GM20431 (cell line): Measurements from ENCODE around the gene TMEM37.

Experiments
- in situ Hi-C: fragments of 300-500 bp; cut with MseI, MboI; formaldehyde crosslinking; loops from one replicate; pipeline ENCODE4 v1.15.0; 2020; ENCODE audit warnings: low sequenced_read_pairs; ENCODE audit not compliant: unreplicated experiment

The TMEM37 gene, protein sequence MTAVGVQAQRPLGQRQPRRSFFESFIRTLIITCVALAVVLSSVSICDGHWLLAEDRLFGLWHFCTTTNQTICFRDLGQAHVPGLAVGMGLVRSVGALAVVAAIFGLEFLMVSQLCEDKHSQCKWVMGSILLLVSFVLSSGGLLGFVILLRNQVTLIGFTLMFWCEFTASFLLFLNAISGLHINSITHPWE

DNA sequence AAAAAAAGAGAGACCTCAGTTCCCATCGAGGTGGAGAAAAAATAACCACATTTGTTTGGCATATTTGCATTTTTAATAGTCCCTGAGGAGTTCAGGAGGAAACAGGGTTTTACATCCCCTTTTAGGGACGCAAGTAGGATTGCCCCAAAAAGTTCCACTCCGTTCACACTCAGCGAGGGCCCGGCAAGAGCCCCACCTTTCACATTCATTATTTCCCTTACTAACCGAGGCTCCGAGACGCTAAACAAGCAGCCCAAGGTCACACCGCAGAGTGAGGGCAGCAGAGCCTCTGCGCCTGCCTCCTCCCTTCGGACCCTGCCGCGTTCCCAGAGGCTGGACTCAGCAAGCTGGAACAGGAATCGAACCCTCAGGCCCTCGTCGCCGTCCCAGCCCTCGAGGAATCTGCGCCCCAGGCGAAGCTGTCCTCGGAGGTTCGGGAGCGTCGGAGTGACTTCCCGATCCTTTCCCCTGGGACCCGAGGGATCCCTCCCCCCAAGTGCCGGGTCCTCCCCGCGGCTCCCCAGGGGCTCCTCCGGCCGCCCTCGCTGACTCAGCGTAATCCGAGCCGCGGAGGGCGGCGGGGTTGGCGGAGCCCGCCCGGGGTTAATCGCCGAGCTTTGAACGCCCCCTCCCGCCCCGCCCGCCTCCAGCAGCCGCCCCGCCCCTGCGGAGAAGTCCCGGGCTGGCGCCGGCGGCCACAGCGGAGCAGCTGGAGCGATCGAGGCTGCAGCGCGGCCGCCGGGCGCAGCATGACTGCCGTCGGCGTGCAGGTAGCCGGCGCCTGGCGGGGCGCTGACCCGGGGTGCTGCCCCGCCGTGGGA lies at the start of gene TMEM37:
Gene TMEM37, plus strand, starts transcription at position 700 of the 821 bp plus-strand sequence. Its CDS starts 50 bp downstream, at position 750.
- in situ Hi-C loops, result no loop called here

DNA sequence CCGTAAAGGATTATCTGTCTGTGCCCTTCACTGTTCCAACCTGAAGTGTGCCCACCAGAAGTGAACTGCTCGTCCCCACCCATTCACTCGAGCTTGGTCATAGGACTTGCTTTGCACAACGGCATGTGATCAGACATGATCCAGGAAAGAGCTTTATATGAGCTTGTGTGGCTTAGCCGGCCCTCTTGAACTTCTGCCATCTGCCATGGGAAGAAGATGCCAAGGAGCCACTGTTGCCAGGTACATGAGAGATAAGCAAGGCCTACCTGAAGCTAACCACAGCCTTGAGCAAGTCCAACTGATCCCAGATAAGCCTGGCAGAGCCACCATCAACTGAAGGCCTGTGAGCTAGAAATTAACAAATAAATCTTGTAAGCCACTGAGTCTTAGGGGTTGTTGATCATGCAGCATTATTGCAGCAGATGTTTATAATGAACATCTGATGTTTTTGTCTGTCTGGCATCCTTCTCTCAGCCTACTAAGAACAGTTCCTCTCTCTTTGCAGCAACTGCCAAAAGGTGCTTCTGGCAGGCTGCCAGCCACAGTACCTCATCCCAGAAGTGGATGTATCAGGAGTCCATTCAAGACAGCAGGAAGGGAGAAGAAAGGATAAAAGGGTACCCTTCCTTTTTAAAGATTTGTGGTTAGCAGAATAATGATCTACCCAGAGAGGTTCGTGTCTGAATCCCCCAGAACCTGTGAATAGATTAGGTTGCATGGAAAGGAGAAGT lies 48.1 kb upstream of the TMEM37 start:
- in situ Hi-C loops, result no loop called here

DNA sequence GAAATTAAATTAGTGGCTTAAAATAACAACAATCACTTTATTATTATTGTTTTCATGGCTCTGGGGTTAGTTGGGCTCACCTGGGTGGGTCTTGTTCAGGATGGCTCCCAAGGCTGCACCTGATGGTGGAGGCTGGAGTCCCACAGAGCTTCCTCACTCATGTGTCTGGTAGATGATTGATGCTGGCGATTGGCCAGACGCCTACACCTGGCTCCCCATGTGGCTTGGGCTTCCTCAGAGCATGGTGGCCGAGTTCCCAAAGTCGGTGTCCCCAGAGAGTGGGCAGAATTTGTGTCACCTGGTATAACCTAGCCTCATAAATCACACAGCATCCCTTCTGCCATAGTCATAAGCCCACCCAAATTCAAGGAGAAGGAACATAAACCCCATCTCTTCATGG lies 46.7 kb upstream of the TMEM37 start:
- in situ Hi-C loops, result no loop called here

DNA sequence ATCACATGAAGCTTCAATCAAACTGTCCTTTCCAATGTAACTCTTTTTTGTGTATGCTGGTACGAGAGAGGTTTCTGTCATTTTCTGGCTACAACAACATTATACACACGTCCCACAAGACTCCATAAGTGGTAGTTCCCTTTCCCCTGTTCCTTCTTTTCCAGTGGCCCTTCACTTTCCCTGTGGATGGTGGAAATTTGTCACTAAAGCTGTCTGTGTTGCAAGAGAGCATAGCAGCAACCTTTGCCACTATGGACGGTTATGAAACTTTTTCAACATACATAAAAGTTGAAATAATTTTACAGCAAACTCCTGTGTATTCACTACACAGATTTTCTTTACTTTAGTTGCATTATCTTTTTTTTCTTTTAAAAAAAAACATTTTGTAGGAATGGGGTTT lies 46.2 kb upstream of the TMEM37 start:
- in situ Hi-C loops, result no loop called here

DNA sequence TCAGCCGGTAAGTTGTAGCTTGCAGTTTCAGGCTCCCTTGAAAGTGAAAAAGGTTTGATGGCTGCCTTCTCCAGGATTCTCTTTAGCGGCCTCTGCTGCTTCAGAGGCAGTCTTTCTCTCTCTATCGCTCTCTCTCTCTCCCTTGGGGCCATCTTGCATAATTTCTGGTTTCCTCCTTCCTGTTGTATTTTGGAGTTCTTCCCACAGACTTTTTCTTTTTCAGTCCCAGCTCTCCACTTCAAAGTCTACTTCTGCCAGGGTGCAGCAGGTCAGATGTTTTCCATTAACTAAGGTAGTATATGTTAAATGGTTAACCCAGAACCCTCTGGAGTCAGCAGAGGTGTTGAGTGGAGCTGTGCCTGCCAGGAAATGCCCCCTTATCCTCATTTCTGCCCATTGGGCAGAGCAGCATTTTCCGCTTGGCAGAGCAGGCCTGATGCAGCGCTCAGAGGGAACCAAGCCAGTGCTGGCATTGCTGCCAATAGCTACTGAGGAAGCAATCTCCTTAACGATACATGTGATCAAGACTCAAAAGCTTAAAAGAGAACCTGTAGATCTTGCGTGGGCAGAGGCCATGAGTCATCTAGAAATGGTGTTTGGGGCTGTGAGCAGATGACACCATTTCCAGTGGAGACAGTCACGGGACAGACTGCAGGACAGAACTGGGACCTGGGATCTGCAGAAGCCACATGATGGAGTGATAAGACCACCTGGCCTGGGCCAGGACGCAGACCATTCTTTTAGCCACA lies 44.1 kb upstream of the TMEM37 start:
- in situ Hi-C loops, result no loop called here

DNA sequence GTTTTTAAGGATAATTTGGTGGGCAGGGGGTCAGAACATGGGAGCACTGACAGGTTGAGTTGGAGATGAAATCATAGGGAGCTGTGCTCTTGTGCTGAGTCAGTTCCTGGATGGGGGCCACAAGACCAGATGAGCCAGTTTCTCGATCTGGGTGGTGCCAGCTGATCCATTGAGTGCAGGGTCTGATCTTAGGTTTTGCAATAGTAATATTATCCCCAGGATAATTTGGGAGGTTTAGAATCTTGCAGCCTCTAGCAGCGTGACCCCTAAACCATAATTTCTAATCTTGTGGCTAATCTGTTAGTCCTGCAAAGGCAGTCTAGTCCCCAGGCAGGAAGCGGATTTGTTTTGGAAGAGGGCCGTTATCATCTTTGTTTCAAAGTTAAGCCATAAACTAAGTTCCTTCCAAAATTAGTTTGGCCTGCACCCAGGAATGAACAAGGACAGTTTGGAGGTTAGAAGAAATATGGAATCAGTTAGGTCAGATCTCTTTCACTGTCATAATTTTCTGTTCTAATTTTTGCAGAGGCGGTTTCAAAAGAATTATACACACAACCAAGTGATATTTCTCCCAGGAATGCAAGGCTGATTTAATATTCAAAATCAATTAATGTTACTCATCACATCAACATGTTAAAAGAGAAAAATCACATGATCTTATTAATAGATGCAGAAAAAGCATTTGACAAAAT lies 41.9 kb upstream of the TMEM37 start:
- in situ Hi-C loops, result no loop called here

DNA sequence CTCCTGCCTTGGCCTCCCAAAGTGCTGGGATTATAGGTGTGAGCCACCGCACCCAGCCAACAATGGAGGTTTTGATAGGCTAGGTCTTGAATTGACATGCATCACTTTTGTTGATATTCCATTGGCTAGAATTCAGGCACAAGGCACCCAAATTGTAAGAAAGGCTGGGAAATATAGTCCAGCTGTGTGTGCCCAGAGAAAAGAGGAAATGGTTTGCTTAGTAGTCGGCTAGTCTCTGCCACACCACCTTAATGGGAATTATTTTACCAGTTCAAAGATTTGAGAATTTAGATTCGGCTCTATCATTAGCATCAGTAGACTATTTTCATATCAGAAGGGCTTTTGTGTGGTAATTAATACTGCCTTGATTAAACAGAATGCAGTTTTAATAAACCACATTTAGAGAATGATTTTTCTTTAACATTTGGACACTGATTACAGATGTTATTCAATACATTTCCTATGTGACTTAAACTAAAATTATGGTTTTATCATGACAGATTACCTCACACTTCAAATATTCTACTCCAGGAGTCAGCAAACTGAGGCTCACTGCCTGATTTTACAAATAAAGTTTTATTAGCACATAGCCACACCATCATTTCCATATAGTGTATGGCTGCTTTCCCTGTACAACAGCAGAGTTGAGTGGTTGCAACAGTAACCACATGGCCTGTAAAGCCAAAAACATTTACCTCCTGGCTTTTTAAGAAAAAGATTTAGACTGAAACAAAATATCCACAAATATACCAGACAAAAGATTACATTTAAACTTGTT lies 37.5 kb upstream of the TMEM37 start:
- in situ Hi-C loops, result no loop called here

DNA sequence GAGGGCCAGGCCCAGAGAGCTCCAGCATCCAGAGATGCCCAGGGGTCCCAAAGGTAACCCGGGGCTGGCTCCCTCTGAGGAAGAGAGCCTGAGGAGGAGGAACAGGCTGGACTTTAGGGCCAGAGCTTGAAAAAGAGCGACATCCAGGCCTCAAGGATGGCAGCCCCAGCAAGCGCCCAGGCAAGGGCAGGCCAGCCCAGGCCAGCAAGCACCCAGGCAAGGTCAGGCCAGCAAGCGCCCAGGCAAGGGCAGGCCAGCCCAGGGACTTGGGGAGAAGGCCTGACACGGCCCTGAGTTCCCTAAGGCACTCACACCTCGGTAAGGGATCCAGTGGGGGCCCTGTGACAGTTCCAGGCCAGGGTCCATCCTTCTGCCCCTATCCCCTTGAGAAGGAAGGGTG lies 34.5 kb upstream of the TMEM37 start:
- in situ Hi-C loops, result no loop called here

DNA sequence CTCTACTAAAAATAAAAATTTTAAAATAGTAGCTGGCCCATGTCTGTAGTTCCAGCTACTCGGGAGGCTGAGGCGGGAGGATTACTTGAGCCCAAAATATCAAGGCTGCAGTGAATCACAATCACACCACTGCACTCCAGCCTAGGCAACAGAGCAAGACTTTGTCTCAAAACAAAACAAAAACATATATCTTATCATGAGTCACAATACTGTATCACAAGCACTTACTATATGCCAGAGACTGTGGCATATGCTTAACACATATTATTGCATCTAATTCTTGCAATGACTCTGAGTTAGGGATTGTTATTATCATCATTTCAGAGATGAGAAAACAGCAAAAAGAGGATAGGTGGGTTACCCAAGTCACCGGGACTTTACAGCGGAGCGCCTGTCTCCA lies 29.5 kb upstream of the TMEM37 start:
- in situ Hi-C loops, result loop anchor here (10.0 to 25.0 kb wide), 2 partner anchors 73 to 260 kb away; no protein-coding TSS in a partner anchor

DNA sequence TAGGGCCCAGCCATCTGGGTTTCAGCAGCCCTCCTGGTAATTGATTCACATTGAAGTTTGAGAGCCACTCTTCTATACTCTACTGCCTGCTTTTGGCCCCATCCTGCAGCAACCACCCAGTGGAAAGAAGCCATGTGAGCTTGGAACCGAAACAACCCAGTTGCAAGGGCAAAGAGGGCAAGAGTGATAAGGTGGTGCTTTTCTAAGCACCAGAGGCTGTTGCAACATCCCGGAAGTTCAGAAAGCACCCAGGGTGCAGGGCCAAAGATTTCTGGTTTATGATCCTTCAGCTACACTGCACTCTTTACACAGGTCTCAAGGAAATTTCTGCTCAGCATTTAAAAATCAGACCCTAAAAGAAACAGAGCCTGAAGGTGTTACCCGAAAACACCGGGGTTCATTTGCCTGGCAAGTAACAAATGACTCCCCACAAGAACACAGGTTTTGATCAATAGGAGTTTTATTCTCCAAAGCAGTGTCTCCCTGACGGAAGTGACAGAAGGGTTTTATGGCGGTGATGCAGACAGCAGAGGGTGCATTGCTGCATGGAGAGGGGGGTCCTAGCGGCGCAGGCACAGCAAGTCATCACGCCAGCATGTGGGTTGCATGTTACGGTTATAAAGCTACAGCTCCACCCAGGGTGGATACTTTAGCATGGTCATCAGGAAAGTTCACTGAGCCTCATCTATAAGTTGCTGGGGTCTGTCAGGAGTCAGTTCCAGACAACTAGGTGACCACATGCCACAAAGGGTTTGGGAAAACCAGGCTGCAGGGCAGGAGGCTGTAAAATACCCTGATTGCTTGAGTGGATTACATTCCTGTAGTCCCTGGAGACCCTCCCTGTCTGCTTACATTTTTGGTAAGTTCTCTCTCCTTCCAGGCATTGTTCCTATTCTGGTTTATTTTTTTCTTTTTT lies 28.8 kb upstream of the TMEM37 start:
- in situ Hi-C loops, result loop anchor here (10.0 to 25.0 kb wide), 2 partner anchors 72 to 259 kb away; no protein-coding TSS in a partner anchor

DNA sequence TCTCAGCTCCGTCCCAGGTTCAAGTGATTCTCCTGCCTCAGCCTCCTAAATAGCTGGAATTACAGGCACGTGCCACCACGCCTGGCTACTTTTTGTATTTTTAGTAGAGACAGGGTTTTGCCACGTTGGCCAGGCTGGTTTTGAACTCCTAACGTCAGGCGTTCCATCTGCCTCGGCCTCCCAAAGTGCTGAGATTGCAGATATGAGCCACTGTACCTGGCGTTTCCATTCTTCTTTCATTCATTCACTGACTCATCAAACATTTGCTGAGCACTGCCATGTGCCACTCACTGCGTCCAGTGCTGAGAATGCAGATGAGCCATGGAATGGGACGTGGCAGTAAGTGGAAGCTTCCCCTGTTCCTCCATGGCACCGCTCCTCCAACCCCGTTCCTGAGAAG lies 28.0 kb upstream of the TMEM37 start:
- in situ Hi-C loops, result loop anchor here (10.0 to 25.0 kb wide), 2 partner anchors 71 to 259 kb away; no protein-coding TSS in a partner anchor

DNA sequence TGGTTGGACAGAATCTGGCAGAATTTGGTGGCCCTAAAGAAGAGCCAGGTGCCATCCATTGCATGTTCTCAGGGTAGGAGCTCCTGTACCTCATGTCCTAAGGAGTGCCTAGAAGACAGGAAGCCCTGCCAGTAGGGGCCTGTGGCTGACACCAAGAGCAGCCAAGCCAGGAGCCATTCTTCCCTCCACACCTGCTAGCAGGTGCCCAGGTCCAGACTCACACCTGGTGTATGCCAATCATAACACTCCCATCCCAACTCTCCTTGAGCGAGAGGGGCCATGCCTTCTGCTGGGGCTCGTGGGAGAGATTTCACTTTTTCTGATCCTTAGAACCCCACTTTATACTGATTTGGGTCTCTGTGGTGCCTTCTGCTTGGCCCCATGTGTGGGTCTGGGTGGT lies 26.5 kb upstream of the TMEM37 start:
- in situ Hi-C loops, result loop anchor here (10.0 to 25.0 kb wide), 2 partner anchors 70 to 257 kb away; no protein-coding TSS in a partner anchor

DNA sequence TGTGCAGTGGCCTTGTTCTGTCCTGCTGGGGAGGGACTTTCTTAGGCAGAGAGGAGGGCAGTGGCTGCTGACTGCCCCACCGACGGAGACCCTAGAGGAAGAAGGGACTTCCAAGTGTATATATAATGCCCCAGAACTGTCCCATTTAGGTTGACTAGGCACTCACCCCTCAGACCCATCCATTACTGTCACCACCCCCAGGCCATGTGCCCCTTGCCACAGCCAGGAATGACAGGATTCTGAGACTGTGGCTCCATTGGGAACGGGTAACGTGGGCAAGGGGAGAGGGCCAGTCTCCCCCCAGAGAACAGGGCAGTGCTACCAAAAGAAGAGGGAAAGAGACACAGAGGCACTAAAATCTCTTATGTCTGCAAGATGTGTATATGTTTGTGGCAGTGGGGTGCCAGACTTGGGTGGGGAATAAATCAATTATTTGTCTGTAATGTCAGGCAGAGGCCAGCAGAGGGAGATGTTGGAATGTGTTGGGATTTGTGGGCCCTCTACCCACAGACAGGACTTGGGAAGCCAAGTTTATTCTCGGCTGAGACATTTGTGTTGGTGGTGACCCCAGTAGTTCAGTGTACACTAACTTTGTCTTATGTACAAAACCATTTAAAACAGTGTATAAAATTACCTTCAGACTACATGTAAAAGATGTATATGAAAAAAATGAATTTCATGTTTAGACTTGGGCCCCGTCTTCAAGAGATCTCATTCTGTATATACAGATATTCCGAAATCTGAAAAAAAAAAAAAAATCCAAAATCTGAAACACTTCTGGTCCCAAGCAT lies 24.0 kb upstream of the TMEM37 start:
- in situ Hi-C loops, result loop anchor here (10.0 to 25.0 kb wide), 2 partner anchors 67 to 255 kb away; no protein-coding TSS in a partner anchor

DNA sequence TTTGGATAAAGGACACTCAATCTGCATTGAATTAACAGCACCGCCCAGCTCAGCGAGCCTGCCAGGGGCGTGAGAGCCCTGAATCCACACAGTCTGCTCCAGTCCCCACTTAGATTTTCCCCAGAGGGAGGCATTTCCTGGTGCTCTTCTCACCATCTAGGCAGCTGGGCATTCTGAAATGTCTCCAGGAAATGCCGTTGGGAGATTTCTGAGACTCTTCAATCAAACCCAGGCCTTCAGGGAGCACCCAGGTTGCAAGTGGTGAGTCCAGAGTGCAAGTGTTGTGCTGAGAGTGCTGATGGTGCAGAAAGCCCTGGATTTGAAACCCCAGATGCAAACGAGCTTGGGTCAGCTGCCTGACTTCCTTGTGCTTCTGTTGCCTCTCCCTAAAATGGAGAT lies 23.4 kb upstream of the TMEM37 start:
- in situ Hi-C loops, result loop anchor here (10.0 to 25.0 kb wide), 2 partner anchors 67 to 254 kb away; no protein-coding TSS in a partner anchor

DNA sequence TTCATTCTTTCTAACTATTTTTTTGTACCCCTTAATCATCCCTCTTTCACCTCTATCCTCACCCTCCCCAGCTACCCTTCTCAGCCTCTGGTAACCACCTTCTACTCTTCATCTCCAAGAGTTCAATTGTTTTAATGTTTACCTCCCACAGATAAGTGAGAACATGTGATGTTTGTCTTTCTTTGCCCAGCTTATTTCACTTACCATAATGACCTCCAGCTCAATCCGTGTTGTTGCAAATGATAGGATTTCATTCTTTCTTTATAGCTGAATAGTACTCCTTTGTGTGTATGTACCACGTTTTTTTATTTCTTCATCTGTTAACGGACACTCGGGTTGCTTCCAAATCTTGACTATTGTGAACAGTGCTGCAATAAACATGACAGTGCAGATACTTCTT lies 22.1 kb upstream of the TMEM37 start:
- in situ Hi-C loops, result loop anchor here (10.0 to 25.0 kb wide), 2 partner anchors 65 to 253 kb away; no protein-coding TSS in a partner anchor

DNA sequence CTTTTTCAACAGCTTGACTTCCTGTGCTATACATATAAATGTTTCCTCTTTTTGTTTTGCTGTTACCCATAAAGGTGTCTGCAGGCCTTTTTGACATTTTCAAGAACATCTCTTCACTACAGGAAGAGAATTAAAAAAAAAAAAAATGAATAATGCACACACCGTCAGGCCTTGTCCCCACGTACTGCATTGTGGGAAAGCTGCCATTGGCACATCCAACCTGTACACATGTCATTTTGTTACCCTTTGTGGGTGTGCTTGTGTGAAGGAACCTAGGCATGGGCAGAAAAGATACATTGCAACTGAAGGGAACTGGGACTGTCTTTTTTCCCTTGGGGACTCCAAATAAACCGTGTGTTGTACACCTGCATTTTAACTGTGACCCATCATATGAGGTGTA lies 16.8 kb upstream of the TMEM37 start:
- in situ Hi-C loops, result loop anchor here (25.0 kb wide), 1 partner anchor 247 kb away; no protein-coding TSS in a partner anchor

DNA sequence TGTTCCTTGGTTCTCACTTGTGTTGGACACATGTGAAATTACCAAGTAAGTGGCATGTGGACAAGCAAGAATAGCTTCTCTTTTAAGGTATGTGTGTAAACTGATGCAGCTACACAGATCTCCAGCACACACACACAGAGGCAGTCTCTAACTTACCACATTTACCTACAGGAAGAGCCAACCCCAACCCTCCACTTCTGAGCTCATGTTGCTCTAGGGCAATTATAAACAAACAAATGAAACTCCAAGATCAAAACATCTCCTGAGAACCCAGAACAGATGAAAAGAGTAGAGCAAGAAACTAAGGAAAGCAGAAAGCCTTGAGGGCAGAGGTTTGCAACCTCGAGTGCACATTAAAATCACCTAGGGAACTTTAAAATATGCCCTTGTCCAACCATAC lies 16.0 kb upstream of the TMEM37 start:
- in situ Hi-C loops, result loop anchor here (25.0 kb wide), 1 partner anchor 247 kb away; no protein-coding TSS in a partner anchor
